Measurements from ENCODE around the gene UBE2L3.
"Not testable (repeated sequence)": the region's sequence is repeated elsewhere in the genome, so short reads cannot be mapped to it uniquely, and the experiment has no call there.

UBE2L3 gene

GRCh38 chr22:21628386-21629254, 61.1 kb downstream of the UBE2L3 start:
- DNase-seq = no peak

DNA sequence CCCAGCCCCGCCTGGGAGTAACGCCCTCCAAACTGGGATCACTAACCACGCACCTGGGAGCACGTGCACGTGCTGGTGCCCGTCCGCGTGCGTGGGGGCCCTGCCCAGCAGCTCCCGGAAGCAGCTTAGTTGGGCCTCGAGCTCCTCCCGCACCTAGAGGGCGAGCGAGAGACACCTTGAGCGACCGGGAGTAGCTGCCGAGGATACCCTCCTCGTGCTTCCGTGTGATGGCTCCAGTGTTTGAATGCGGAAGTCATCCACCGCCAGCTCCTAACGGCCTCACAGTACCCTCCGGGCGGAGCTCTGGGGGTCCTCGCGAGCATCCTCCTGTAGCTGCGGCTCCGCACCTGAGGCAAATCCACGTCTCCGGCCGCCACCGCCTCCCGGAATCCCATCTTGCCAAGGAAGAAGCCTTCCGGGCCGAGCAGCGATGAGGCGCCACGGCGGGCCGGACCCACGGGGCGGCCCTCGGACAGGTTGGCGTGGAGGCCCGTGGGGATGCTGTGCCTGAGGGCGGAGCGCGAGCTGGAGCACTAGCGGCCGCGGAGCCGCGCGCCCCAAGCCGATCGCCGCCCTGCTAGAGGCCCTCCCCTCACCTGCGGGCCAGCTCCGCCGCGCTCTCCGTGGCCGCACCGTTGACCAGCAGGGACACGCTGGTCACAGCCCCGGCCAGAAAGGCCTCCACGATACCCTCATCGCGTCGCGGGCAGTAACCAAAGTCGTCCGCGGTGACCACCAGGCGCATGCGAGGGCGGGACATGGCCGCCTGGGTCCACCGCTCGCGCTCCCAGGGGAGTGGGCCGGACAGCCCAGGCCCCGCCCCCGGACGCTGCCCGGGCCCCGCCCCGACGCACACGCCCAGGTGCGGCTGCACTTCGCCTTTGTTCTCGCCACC, 62.0 kb downstream of the UBE2L3 start, which contains the start of gene YDJC:
TSS of gene YDJC (minus strand) at position 768 of the 895 bp plus-strand sequence. CDS start at position 760, 8 bp downstream.
- DNase-seq = peak; percentile 91

- DNase-seq = no peak
Measured at GRCh38 chr22:21631025-21631424, 63.5 kb downstream of the UBE2L3 start.

- DNase-seq = peak; percentile 69
Measured at GRCh38 chr22:21632237-21632895, 64.9 kb downstream of the UBE2L3 start, which contains the start of gene CCDC116. Gene CCDC116, plus strand, starts transcription at chr22:21632760. Its CDS starts 422 bp downstream, at chr22:21633182.

DNA sequence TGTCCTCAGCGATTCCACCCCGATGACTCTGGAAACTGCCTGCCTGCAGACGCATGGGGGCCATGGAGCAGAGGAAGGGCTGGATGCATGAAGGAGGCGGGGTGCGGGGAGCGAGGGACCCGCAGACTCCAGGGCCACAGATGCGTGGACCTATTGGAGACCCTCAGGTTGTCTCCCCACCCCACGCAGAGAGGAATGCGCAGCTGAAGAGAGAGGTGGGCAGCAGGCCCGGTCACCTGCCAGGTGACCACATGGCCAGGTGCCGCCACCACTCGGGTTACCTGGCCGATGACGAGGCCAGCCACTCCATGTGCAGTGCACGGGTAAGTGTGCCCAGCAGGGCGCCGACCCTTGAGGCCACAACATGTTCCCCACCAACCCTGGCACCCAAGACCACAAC, 65.4 kb downstream of the UBE2L3 start:
- DNase-seq = no peak

- DNase-seq = no peak
Measured at GRCh38 chr22:21633481-21633880, 66.0 kb downstream of the UBE2L3 start.

GRCh38 chr22:21634081-21634480, 66.6 kb downstream of the UBE2L3 start:
- no peak for DNase-seq

- DNase-seq = no peak
Measured at GRCh38 chr22:21634844-21635243, 67.3 kb downstream of the UBE2L3 start.

GRCh38 chr22:21635771-21636510, 68.4 kb downstream of the UBE2L3 start:
- DNase-seq = no peak

DNA sequence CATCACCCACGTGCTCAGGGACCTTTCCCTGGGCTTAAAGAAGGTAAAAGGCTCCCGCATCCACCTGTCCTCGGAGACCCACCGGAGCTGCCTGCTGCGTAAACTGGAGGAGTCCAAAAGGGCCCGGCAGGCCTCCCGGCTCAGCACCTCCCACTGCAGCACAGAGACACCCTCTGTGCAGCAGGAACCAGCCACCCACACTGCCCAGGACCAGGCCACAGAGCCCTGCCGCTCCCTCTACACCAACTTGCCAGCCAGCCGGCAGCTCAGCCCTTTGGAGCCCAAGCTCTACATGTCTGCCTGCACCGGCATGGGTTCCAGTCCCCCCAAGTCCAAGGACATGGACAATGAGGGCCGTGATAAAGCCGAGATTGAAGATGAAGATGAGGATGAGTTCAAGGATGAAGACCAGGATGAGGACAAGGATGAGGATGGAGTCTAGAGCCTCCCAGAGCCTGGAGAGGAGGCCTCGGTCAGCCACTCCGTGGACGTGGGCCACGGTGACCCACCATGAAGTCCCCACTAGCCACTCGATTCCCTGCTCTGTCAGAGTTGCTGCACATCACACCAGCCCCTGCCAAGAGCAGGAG, 69.2 kb downstream of the UBE2L3 start:
- no peak for DNase-seq

- DNase-seq = not testable (repeated sequence)
Measured at GRCh38 chr22:21637450-21637849, 69.9 kb downstream of the UBE2L3 start.

- DNase-seq = no peak
Measured at GRCh38 chr22:21639359-21639758, 71.8 kb downstream of the UBE2L3 start.

- no peak for DNase-seq
Measured at GRCh38 chr22:21640810-21641209, 73.3 kb downstream of the UBE2L3 start.

DNA sequence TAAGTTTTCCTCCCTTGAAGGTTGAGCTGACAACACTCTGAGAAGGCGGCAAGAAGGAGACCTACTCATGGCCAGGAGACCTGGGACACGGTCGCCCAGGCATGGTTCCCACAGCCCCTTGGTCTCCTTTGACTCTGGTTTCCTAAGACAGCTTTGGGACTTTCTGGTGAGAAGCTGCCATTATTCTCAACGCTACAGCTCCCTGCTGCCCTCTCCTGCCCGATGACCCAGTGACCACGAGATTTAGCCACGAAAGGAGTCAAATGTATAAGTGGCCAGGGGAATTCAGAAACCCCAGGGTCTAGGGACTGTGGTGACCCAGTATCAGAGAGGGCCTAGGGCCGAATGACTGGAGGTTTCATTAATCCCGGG, 73.9 kb downstream of the UBE2L3 start:
- no peak for DNase-seq

GRCh38 chr22:21641789-21642583, 74.5 kb downstream of the UBE2L3 start, which contains the start of gene SDF2L1:
Gene SDF2L1, plus strand, starts transcription at chr22:21642302. Its CDS starts 35 bp downstream, at chr22:21642337.
- peak; percentile 99 for DNase-seq

GRCh38 chr22:21642584-21643448, 75.3 kb downstream of the UBE2L3 start:
- peak; percentile 44 for DNase-seq

DNA sequence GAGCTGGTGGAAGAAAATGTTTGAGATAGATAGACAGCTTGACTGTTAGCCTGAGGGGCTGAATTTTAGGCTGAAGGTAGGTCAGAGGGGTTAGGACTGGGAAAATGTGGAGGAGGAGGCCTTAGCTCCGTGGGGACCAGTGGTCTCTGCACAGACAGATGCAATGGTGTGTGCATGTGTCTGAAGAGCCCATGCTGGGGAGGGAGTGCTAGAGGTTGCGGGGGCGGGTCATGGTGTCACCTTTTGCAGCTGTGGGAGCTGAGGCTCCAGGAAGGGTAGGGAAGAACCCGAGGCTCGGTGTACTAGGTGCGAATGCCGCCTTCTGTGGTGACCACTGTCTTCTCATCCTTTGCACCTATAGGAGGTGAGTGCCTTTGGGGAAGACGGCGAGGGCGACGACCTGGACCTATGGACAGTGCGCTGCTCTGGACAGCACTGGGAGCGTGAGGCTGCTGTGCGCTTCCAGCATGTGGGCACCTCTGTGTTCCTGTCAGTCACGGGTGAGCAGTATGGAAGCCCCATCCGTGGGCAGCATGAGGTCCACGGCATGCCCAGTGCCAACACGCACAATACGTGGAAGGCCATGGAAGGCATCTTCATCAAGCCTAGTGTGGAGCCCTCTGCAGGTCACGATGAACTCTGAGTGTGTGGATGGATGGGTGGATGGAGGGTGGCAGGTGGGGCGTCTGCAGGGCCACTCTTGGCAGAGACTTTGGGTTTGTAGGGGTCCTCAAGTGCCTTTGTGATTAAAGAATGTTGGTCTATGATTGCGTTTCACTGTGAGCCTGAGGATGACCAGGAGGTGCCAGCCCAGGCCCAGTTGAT, 76.2 kb downstream of the UBE2L3 start:
- DNase-seq = no peak

- not testable (repeated sequence) for DNase-seq
Measured at GRCh38 chr22:21645513-21645912, 78.0 kb downstream of the UBE2L3 start.

Measured in CD4-positive, alpha-beta T cell treated with Interferon gamma for 1 hour (primary cell).